22Rv1 (cell line): ENCODE data around the gene ARHGAP30.

Experiments
- ZFX ChIP-seq: fragments of 450-650 bp; IDR thresholded peaks from 2 replicates; pipeline ENCODE4 v1.6.1; 2017; ENCODE audit warnings: antibody characterized with exemption, borderline replicate concordance
- TF ChIP-seq, protein P1 (sequence below): fragments of 450-650 bp; IDR thresholded peaks from 2 replicates; pipeline ENCODE4 v1.5.1; 2017; ENCODE audit warnings: mild to moderate bottlenecking

DNA sequence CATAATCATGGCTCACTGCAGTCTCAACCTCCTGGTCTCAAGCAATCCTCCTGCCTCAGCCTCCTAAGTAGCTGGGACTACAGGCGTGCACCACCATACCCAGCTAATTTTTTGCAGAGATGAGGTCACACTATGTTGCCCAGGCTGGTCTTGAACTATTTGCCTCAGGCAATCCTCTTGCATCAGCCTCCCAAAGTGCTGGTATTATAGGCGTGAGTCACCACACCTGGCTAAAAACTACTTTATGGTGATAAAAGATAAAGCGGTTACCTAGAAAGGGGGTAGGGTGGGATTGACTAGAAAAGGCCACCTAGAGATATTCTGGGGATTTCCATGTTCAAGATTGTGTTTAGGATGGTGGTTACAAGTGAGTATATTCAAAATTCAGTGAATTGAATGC lies 35.9 kb downstream of the ARHGAP30 start:
- TF ChIP-seq, protein P1, sequence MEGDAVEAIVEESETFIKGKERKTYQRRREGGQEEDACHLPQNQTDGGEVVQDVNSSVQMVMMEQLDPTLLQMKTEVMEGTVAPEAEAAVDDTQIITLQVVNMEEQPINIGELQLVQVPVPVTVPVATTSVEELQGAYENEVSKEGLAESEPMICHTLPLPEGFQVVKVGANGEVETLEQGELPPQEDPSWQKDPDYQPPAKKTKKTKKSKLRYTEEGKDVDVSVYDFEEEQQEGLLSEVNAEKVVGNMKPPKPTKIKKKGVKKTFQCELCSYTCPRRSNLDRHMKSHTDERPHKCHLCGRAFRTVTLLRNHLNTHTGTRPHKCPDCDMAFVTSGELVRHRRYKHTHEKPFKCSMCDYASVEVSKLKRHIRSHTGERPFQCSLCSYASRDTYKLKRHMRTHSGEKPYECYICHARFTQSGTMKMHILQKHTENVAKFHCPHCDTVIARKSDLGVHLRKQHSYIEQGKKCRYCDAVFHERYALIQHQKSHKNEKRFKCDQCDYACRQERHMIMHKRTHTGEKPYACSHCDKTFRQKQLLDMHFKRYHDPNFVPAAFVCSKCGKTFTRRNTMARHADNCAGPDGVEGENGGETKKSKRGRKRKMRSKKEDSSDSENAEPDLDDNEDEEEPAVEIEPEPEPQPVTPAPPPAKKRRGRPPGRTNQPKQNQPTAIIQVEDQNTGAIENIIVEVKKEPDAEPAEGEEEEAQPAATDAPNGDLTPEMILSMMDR, result no peak
- no peak for TF ChIP-seq ZFX
